Natural killer cell (primary cell): ENCODE data around the gene ZNF511. TPM values are rescaled to one million over a fixed set of nuclear protein-coding genes. Genes with fewer than 3 reads are reported as not detected.

ENCODE experiments used
- ATAC-seq, 3 donors: fragments of 150-1000 bp in 2 of 3; fragments of 200-7000 bp in 1 of 3; cut with Tn5 transposase; 1 replicate in 1 of 3; 2 replicates in 2 of 3; pipeline ENCODE4 v1.10.0; 2021; ENCODE audit warnings: mild to moderate bottlenecking in 2 of 3, moderate library complexity in 2 of 3
- DNase-seq, 2 donors: peaks; one replicate each; pipeline versions ENCODE4 v3.0.0 to v3.0.0-alpha.2; 2013 to 2021; ENCODE audit warnings: mixed read lengths in 1 of 2
- H3K27ac ChIP-seq: one replicate; pipeline ENCODE4 v1.5.1; 2013; ENCODE audit warnings: mild to moderate bottlenecking, low read length
- H3K27me3 ChIP-seq: one replicate; pipeline ENCODE4 v1.6.1; 2013; ENCODE audit warnings: low read length; ENCODE audit not compliant: control insufficient read depth, insufficient read depth
- H3K36me3 ChIP-seq: one replicate; pipeline ENCODE4 v1.6.1; 2013; ENCODE audit warnings: low read length; ENCODE audit not compliant: control insufficient read depth, insufficient read depth
- H3K4me1 ChIP-seq: one replicate; pipeline ENCODE4 v1.6.1; 2013; ENCODE audit warnings: low read length; ENCODE audit not compliant: control insufficient read depth, insufficient read depth
- H3K4me3 ChIP-seq: one replicate; pipeline ENCODE4 v1.5.1; 2013; ENCODE audit warnings: low read length
- H3K9me3 ChIP-seq: one replicate; pipeline ENCODE4 v1.6.1; 2013; ENCODE audit warnings: low read length; ENCODE audit not compliant: control insufficient read depth, insufficient read depth
- H3K27ac Mint-ChIP-seq, 2 donors: one replicate each; pipeline ENCODE4 v1.8.0; 2022; ENCODE audit warnings: mild to moderate bottlenecking in 2 of 2, mixed read lengths in 2 of 2, moderate library complexity in 1 of 2
- H3K27me3 Mint-ChIP-seq, 2 donors: one replicate each; pipeline ENCODE4 v1.8.0; 2022; ENCODE audit warnings: low read depth in 2 of 2, mixed read lengths in 2 of 2
- H3K36me3 Mint-ChIP-seq: one replicate; pipeline ENCODE4 v1.8.0; 2022; ENCODE audit warnings: mixed read lengths
- H3K4me1 Mint-ChIP-seq, 2 donors: one replicate each; pipeline ENCODE4 v1.8.0; 2022; ENCODE audit warnings: mixed read lengths in 2 of 2
- H3K4me3 Mint-ChIP-seq: one replicate; pipeline ENCODE4 v1.8.0; 2022; ENCODE audit warnings: mild to moderate bottlenecking, moderate library complexity, mixed read lengths
- H3K9me3 Mint-ChIP-seq, 2 donors: one replicate each; pipeline ENCODE4 v1.8.0; 2022; ENCODE audit warnings: mixed read lengths in 2 of 2
- CTCF ChIP-seq: fragments of 200-600 bp; IDR thresholded peaks from one replicate; pipeline ENCODE4 v1.8.0; 2022; ENCODE audit warnings: antibody characterized with exemption
- WGBS: methylation state at CpG from one replicate; pipeline ENCODE4 v1.1.7; 2013; ENCODE audit warnings: missing lambda C conversion rate; ENCODE audit not compliant: insufficient coverage; 5-methylcytosine and 5-hydroxymethylcytosine counted together
- intact Hi-C: fragments of 100-400 bp; cut with micrococcal nuclease; formaldehyde crosslinking; loops from one replicate; pipeline ENCODE4 v1.14.2; 2022
- total RNA-seq, 4 donors: library from RNA; stranded (reverse); fragments of 120-200 nt in 1 of 4; gene quantifications; one replicate each; pipeline versions ENCODE4 v1.2.3 to v1.2.4, GENCODE V29; 2013 to 2022

Gene ZNF511
- total RNA-seq, 3 donors from 2014 or later (not counting 1 experiment from before 2014, with no cell fraction given) = 28.1 to 39.0 (median 32.4) TPM

GRCh38 chr10:133326223-133326551 is 17.5 kb downstream of the ZNF511 start:
- Histone ChIP-seq H3K27me3 (peaks cover 41% of the 10 kb centered on the region), H3K9me3 (no peaks in the 10 kb centered on the region), H3K27ac (no peak overlapping the region), H3K4me1 (peaks cover 22% of the 10 kb centered on the region), H3K4me3 (no peak overlapping the region), H3K36me3 (no peaks in the 10 kb centered on the region)
- no peak for DNase-seq
- H3K4me1 Mint-ChIP-seq = peaks cover 9 to 20% of the 10 kb centered on the region in 2 donors
- no peak for TF ChIP-seq CTCF
- H3K4me3 Mint-ChIP-seq = no peak overlapping the region
- no peaks in the 10 kb centered on the region for H3K9me3 Mint-ChIP-seq
- no peaks in the 10 kb centered on the region for H3K36me3 Mint-ChIP-seq
- ATAC-seq = no peak
- no peak overlapping the region for H3K27ac Mint-ChIP-seq
- H3K27me3 Mint-ChIP-seq = peaks cover 30 to 39% of the 10 kb centered on the region in 2 donors
- intact Hi-C loops = no loop called here
- WGBS = 27% methylated on average over 6 of the region's 9 CpGs

GRCh38 chr10:133326745-133327650 is 18.3 kb downstream of the ZNF511 start:
- Mint-ChIP-seq H3K4me3 (no peak overlapping the region), H3K36me3 (no peaks in the 10 kb centered on the region), H3K9me3 (no peaks in the 10 kb centered on the region), H3K27ac (no peak overlapping the region), H3K4me1 (peaks cover 9 to 20% of the 10 kb centered on the region in 2 donors), H3K27me3 (peaks cover 34 to 48% of the 10 kb centered on the region in 2 donors)
- DNase-seq (no peak), ATAC-seq (no peak)
- Histone ChIP-seq H3K36me3 (no peaks in the 10 kb centered on the region), H3K9me3 (no peaks in the 10 kb centered on the region), H3K4me1 (peaks cover 22% of the 10 kb centered on the region), H3K4me3 (no peak overlapping the region), H3K27ac (no peak overlapping the region), H3K27me3 (peaks cover 41% of the 10 kb centered on the region)
- no peak for TF ChIP-seq CTCF
- intact Hi-C loops = no loop called here
- 41% methylated on average over 28 of the region's 28 CpGs for WGBS

GRCh38 chr10:133327651-133328357 is 19.1 kb downstream of the ZNF511 start:
- Histone ChIP-seq H3K4me3 (no peak overlapping the region), H3K27me3 (peaks cover 41% of the 10 kb centered on the region), H3K27ac (no peak overlapping the region), H3K9me3 (no peaks in the 10 kb centered on the region), H3K36me3 (no peaks in the 10 kb centered on the region), H3K4me1 (peaks cover 22% of the 10 kb centered on the region)
- Mint-ChIP-seq H3K4me3 (no peak overlapping the region), H3K4me1 (peaks cover 9 to 20% of the 10 kb centered on the region in 2 donors), H3K9me3 (no peaks in the 10 kb centered on the region), H3K36me3 (no peaks in the 10 kb centered on the region), H3K27me3 (peaks cover 42 to 56% of the 10 kb centered on the region in 2 donors), H3K27ac (no peak overlapping the region)
- 50% methylated on average over 12 of the region's 12 CpGs for WGBS
- ATAC-seq (no peak), DNase-seq (no peak)
- intact Hi-C loops = loop anchor here (2.0 kb wide), 1 partner anchor 169 kb away; no protein-coding TSS in a partner anchor
- TF ChIP-seq CTCF = no peak
